ENCODE measurements around the gene C2orf49. TPM values are rescaled to one million over a fixed set of nuclear protein-coding genes. Genes with fewer than 3 reads are reported as not detected.

C2orf49 gene
- total RNA-seq, 4 donors from 2014 or later, result 16.9 to 29.1 (median 21.3) TPM

DNA sequence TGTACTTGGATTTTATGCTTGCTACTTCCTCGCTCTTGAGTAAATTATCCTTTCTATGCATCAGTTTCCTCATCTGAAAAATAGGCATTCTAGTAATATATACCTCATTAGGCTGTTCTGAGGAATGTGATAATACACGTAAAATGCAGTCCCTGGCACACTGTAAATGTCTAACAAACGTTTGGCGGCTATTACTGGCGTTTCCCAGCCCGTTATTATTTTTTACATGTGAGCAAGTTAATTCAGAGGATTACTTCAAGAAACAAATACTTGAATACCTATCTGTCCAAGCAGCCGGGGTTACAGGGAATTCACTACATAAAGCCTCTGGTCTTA is 586 bp upstream of the C2orf49 start:
- peak overlapping the region; percentile 72 for H3K4me3 ChIP-seq (ENCODE audit: low read depth, poor library complexity, severe bottlenecking)
- intact Hi-C loops (cut with DNase I; ENCODE audit: low total_unique reads), result no loop called here
- TF ChIP-seq, protein P1, sequence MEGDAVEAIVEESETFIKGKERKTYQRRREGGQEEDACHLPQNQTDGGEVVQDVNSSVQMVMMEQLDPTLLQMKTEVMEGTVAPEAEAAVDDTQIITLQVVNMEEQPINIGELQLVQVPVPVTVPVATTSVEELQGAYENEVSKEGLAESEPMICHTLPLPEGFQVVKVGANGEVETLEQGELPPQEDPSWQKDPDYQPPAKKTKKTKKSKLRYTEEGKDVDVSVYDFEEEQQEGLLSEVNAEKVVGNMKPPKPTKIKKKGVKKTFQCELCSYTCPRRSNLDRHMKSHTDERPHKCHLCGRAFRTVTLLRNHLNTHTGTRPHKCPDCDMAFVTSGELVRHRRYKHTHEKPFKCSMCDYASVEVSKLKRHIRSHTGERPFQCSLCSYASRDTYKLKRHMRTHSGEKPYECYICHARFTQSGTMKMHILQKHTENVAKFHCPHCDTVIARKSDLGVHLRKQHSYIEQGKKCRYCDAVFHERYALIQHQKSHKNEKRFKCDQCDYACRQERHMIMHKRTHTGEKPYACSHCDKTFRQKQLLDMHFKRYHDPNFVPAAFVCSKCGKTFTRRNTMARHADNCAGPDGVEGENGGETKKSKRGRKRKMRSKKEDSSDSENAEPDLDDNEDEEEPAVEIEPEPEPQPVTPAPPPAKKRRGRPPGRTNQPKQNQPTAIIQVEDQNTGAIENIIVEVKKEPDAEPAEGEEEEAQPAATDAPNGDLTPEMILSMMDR (IDR thresholded peaks at IDR 0.05), result no peak
- TF ChIP-seq POLR2A (IDR thresholded peaks at IDR 0.05), result no peak
- DNase-seq (ENCODE audit: low spot score in 2 of 2), result no peak
- WGBS, 2 donors, result 3 to 5% methylated on average over 7 of the region's 7 CpGs

GRCh38 chr2:105338020-105338385 is 663 bp downstream of the C2orf49 start:
- no peak for DNase-seq (ENCODE audit: low spot score in 2 of 2)
- TF ChIP-seq POLR2A (IDR thresholded peaks at IDR 0.05), result no peak
- TF ChIP-seq, protein P1 (IDR thresholded peaks at IDR 0.05), result no peak
- WGBS, 2 donors, result 5 to 8% methylated on average over 5 of the region's 5 CpGs
- peak overlapping the region; percentile 72 for H3K4me3 ChIP-seq (ENCODE audit: low read depth, poor library complexity, severe bottlenecking)
- intact Hi-C loops (cut with DNase I; ENCODE audit: low total_unique reads), result no loop called here

- intact Hi-C loops (cut with DNase I; ENCODE audit: low total_unique reads), result no loop called here
Measured at GRCh38 chr2:105339414-105339813, 2.1 kb downstream of the C2orf49 start.

GRCh38 chr2:105344704-105345345 is 7.5 kb downstream of the C2orf49 start:
- WGBS, 2 donors, result 65 to 67% methylated on average over 4 of the region's 4 CpGs
- intact Hi-C loops (cut with DNase I; ENCODE audit: low total_unique reads), result no loop called here
- no peak overlapping the region for H3K4me3 ChIP-seq (ENCODE audit: low read depth, poor library complexity, severe bottlenecking)
- DNase-seq (ENCODE audit: low spot score in 2 of 2), result no peak
- TF ChIP-seq, protein P1 (IDR thresholded peaks at IDR 0.05), result no peak
- no peak for TF ChIP-seq POLR2A (IDR thresholded peaks at IDR 0.05)

More at GRCh38 chr2:105339414-105339813, 2.1 kb downstream of the C2orf49 start:
- TF ChIP-seq, protein P1 (IDR thresholded peaks at IDR 0.05), result no peak
- no peak for TF ChIP-seq POLR2A (IDR thresholded peaks at IDR 0.05)
- DNase-seq (ENCODE audit: low spot score in 2 of 2), result no peak
- 82 to 84% methylated on average over 4 of the region's 4 CpGs for WGBS, 2 donors
- no peak overlapping the region for H3K4me3 ChIP-seq (ENCODE audit: low read depth, poor library complexity, severe bottlenecking)

DNA sequence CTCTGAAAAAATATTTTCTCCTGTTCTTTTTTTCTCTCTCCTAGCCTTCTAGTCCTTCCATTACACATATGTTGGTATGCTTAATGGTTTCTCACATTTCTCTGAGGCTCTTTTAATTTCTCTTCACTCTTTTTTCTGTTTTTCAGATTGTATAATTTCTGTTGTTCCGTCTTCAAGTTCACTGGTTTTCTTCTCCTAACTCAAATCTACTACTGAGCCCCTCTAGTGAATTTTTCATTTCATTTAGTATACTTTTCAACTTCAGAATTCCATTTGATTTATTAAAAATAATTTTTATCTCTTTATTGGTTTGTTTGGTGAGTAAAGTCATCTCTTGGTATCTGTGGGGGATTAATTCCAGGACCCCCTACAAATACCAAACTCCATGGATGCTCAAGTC is 19.8 kb downstream of the C2orf49 start:
- no peak for TF ChIP-seq POLR2A (IDR thresholded peaks at IDR 0.05)
- TF ChIP-seq, protein P1 (IDR thresholded peaks at IDR 0.05), result no peak
- WGBS, 2 donors, result 100% methylated on average over 1 of the region's 1 CpG
- no peak for DNase-seq (ENCODE audit: low spot score in 2 of 2)
- H3K4me3 ChIP-seq (ENCODE audit: low read depth, poor library complexity, severe bottlenecking), result no peak overlapping the region
- intact Hi-C loops (cut with DNase I; ENCODE audit: low total_unique reads), result no loop called here

GRCh38 chr2:105358593-105358992 is 21.3 kb downstream of the C2orf49 start:
- no peak for DNase-seq (ENCODE audit: low spot score in 2 of 2)
- intact Hi-C loops (cut with DNase I; ENCODE audit: low total_unique reads), result no loop called here
- TF ChIP-seq POLR2A (IDR thresholded peaks at IDR 0.05), result no peak
- TF ChIP-seq, protein P1 (IDR thresholded peaks at IDR 0.05), result no peak
- H3K4me3 ChIP-seq (ENCODE audit: low read depth, poor library complexity, severe bottlenecking), result no peak overlapping the region
- WGBS, 2 donors, result 76 to 81% methylated on average over 6 of the region's 6 CpGs
